IMR-90 (cell line): ENCODE measurements around the gene RAD18. TPM values are rescaled to one million over a fixed set of nuclear protein-coding genes. Genes with fewer than 3 reads are reported as not detected.

ENCODE experiments used
- ATAC-seq: fragments of 200-7000 bp; cut with Tn5 transposase; 2 replicates; pipeline ENCODE4 v1.9.1; 2020; ENCODE audit warnings: low read depth, mild to moderate bottlenecking, moderate library complexity
- BruUV-seq: library from RNA; stranded (reverse); fragments of 400-500 nt; replicated peaks from 2 replicates; lab custom pipeline; 2021; lab: Mats Ljungman, UMichigan
- CTCF ChIA-PET: fragments of 300-600 bp; formaldehyde crosslinking; extraction: SDS; loops from one replicate; lab custom pipeline; 2021; ENCODE audit warnings: antibody characterized with exemption; lab: Yijun Ruan, JAX
- POLR2A ChIA-PET: fragments of 300-600 bp; sonication (Branson Sonifier 250); formaldehyde crosslinking; loops from one replicate; lab custom pipeline; 2022; ENCODE audit warnings: antibody characterized with exemption; ENCODE audit not compliant: unreplicated experiment; lab: Charles Lee
- DNase-seq: peaks from one replicate; pipeline ENCODE4 v3.0.0; 2013
- H2AFZ ChIP-seq: replicated peaks from 2 replicates; pipeline ENCODE3; 2013; ENCODE audit warnings: low read length, mild to moderate bottlenecking; ENCODE audit not compliant: poor library complexity
- H2AK5ac ChIP-seq: 2 replicates; pipeline ENCODE4 v1.6.1; 2013; ENCODE audit warnings: low read depth, low read length, inconsistent platforms
- H2AK9ac ChIP-seq: replicated peaks from 2 replicates; pipeline ENCODE3; 2013; ENCODE audit warnings: mild to moderate bottlenecking, low read depth, low read length, moderate library complexity; ENCODE audit not compliant: poor library complexity
- H2BK120ac ChIP-seq: 2 replicates; pipeline ENCODE4 v1.6.1; 2013; ENCODE audit warnings: low read depth, low read length, inconsistent platforms
- H2BK15ac ChIP-seq: 3 replicates; pipeline ENCODE4 v1.6.1; 2013; ENCODE audit warnings: low read depth, low read length, inconsistent platforms
- H2BK20ac ChIP-seq: 2 replicates; pipeline ENCODE4 v1.6.1; 2013; ENCODE audit warnings: low read depth, mild to moderate bottlenecking, inconsistent platforms, low read length, moderate library complexity
- H2BK5ac ChIP-seq: 2 replicates; pipeline ENCODE4 v1.6.1; 2013; ENCODE audit warnings: mild to moderate bottlenecking, low read depth, low read length, inconsistent platforms; ENCODE audit not compliant: poor library complexity, severe bottlenecking
- H3K14ac ChIP-seq: replicated peaks from 2 replicates; pipeline ENCODE4 v1.6.1; 2013; ENCODE audit warnings: low read depth, low read length, inconsistent platforms
- H3K18ac ChIP-seq: 2 replicates; pipeline ENCODE4 v1.6.1; 2013; ENCODE audit warnings: low read depth, low read length, control low read depth
- H3K23ac ChIP-seq: 2 replicates; pipeline ENCODE4 v1.6.1; 2013; ENCODE audit warnings: low read depth, low read length, inconsistent platforms
- H3K27ac ChIP-seq: 2 replicates; pipeline ENCODE4 v1.5.1; 2013; ENCODE audit warnings: mild to moderate bottlenecking, control low read depth, low read length; ENCODE audit not compliant: insufficient read depth
- H3K27me3 ChIP-seq: 2 replicates; pipeline ENCODE4 v1.6.1; 2013; ENCODE audit warnings: low read length; ENCODE audit not compliant: control insufficient read depth, insufficient read depth
- H3K36me3 ChIP-seq: 2 replicates; pipeline ENCODE4 v1.6.1; 2013; ENCODE audit warnings: low read length, mixed read lengths; ENCODE audit not compliant: control insufficient read depth, insufficient read depth
- H3K4ac ChIP-seq: 2 replicates; pipeline ENCODE4 v1.6.1; 2013; ENCODE audit warnings: low read depth, low read length, inconsistent platforms
- H3K4me1 ChIP-seq: 2 replicates; pipeline ENCODE4 v1.6.1; 2013; ENCODE audit warnings: low read length, mixed read lengths; ENCODE audit not compliant: control insufficient read depth, insufficient read depth
- H3K4me2 ChIP-seq: 2 replicates; pipeline ENCODE4 v1.6.1; 2013; ENCODE audit warnings: low read depth, mild to moderate bottlenecking, control low read depth, low read length, moderate library complexity
- H3K4me3 ChIP-seq: 2 replicates; pipeline ENCODE4 v1.5.1; 2013; ENCODE audit warnings: low read depth, mild to moderate bottlenecking, control low read depth, low read length, moderate library complexity; ENCODE audit not compliant: insufficient read depth
- H3K56ac ChIP-seq: 2 replicates; pipeline ENCODE4 v1.6.1; 2013; ENCODE audit warnings: low read length, inconsistent platforms; ENCODE audit not compliant: insufficient read depth; ENCODE audit errors: extremely low read depth
- H3K79me1 ChIP-seq, 2 experiments: 2 replicates each; pipeline ENCODE4 v1.6.1; 2013; ENCODE audit warnings: low read length in 2 of 2, inconsistent platforms in 1 of 2, low read depth in 1 of 2
- H3K9ac ChIP-seq: 2 replicates; pipeline ENCODE4 v1.6.1; 2013; ENCODE audit warnings: low read depth, low read length, control low read depth
- H3K9me1 ChIP-seq: 2 replicates; pipeline ENCODE4 v1.6.1; 2013; ENCODE audit warnings: low read length, inconsistent platforms; ENCODE audit not compliant: insufficient read depth
- H3K9me3 ChIP-seq: 2 replicates; pipeline ENCODE4 v1.6.1; 2013; ENCODE audit warnings: low read length; ENCODE audit not compliant: control insufficient read depth, insufficient read depth
- H4K20me1 ChIP-seq: 2 replicates; pipeline ENCODE4 v1.6.1; 2013; ENCODE audit warnings: low read length, inconsistent platforms; ENCODE audit not compliant: insufficient read depth
- H4K5ac ChIP-seq: 2 replicates; pipeline ENCODE4 v1.6.1; 2013; ENCODE audit warnings: mild to moderate bottlenecking, low read depth, low read length, control low read depth
- H4K8ac ChIP-seq, 2 experiments: 2 replicates each; pipeline ENCODE4 v1.6.1; 2013; ENCODE audit warnings: low read depth in 2 of 2, low read length in 2 of 2, control low read depth in 1 of 2, inconsistent platforms in 1 of 2
- H4K91ac ChIP-seq: 2 replicates; pipeline ENCODE4 v1.6.1; 2013; ENCODE audit warnings: low read depth, low read length, inconsistent platforms; ENCODE audit not compliant: insufficient read depth
- MAFK ChIP-seq: IDR thresholded peaks from 2 replicates; pipeline ENCODE4 v1.6.1; 2012; ENCODE audit warnings: low read depth, low read length, improper control_type of control experiment
- MAZ ChIP-seq: IDR thresholded peaks from 2 replicates; pipeline ENCODE4 v1.6.1; 2012; ENCODE audit warnings: low read depth, mild to moderate bottlenecking, low read length, improper control_type of control experiment, moderate library complexity, borderline replicate concordance
- RCOR1 ChIP-seq: IDR thresholded peaks from 2 replicates; pipeline ENCODE4 v1.6.1; 2012; ENCODE audit warnings: mild to moderate bottlenecking, low read length, improper control_type of control experiment; ENCODE audit not compliant: insufficient replicate concordance
- SMC3 ChIP-seq: fragments of 150-350 bp; IDR thresholded peaks from 2 replicates; pipeline ENCODE4 v1.6.1; 2016; ENCODE audit warnings: low read depth, mild to moderate bottlenecking, antibody characterized with exemption, low read length, moderate library complexity
- WGBS, 2 experiments: methylation state at CpG; one replicate each; pipeline versions ENCODE4 v1.1.5 to v1.1.7; 2013; ENCODE audit warnings: missing lambda C conversion rate in 2 of 2; ENCODE audit not compliant: insufficient read length in 1 of 2; ENCODE audit errors: extremely low coverage in 2 of 2; 5-methylcytosine and 5-hydroxymethylcytosine counted together
- dilution Hi-C: fragments of 300-500 bp; cut with HindIII; formaldehyde crosslinking; loops from one replicate; pipeline ENCODE4 v1.14.3; 2018; ENCODE audit warnings: low sequenced_read_pairs; ENCODE audit not compliant: unreplicated experiment
- in situ Hi-C: fragments of 300-500 bp; cut with MboI; formaldehyde crosslinking; loops from 3 replicates; pipeline ENCODE4 v1.14.3; 2019; ENCODE audit warnings: low sequenced_read_pairs, inconsistent platforms, mixed read lengths
- intact Hi-C: fragments of 100-400 bp; cut with micrococcal nuclease; formaldehyde crosslinking; loops from 2 replicates; pipeline ENCODE4 v1.10.0; 2022
- polyA plus RNA-seq, 3 experiments: library from polyadenylated mRNA; depleted of rRNA; stranded (reverse); fragments of >200 nt; gene quantifications; 2 replicates each; pipeline ENCODE4 v1.2.3, GENCODE V29; 2012; ENCODE audit warnings: low replicate concordance in 1 of 3
- total RNA-seq: library from RNA; depleted of rRNA; stranded (reverse); fragments of >200 nt; gene quantifications from 2 replicates; pipeline ENCODE4 v1.2.3, GENCODE V29; 2012

Gene RAD18
- total and polyA plus RNA-seq, 2 of the 4 experiments (the other 2 are of a cell fraction): 8.2 to 17.2 TPM

GRCh38 chr3:8868996-8869395 lies 94.3 kb downstream of the RAD18 start:
- no peaks in the 10 kb centered on the region for H3K36me3 ChIP-seq
- in situ Hi-C loops (no loop called here), dilution Hi-C loops (no loop called here), intact Hi-C loops (loop anchor here (1.0 to 2.0 kb wide), 2 partner anchors 20 to 100 kb away; partner anchors contain the start of gene OXTR)
- POLR2A ChIA-PET: no interaction called here
- no peak overlapping the region for H3K4me2 ChIP-seq
- TF ChIP-seq SMC3: no peak
- no peak for TF ChIP-seq MAZ
- TF ChIP-seq RCOR1: no peak
- no peak for TF ChIP-seq MAFK
- H2BK120ac ChIP-seq: peak overlapping the region; percentile 95
- peak overlapping the region; percentile 84; the same call in 1 of the 2 replicates for H4K5ac ChIP-seq
- H4K20me1 ChIP-seq: no peaks in the 10 kb centered on the region
- H3K9me1 ChIP-seq: peaks cover 12% of the 10 kb centered on the region
- peak overlapping the region; percentile 52; the same call in 1 of the 2 replicates for H2AK5ac ChIP-seq
- peaks cover 18% of the 10 kb centered on the region for H3K4me1 ChIP-seq
- no peaks in the 10 kb centered on the region for H3K9me3 ChIP-seq
- no peak overlapping the region for H2AFZ ChIP-seq
- CTCF ChIA-PET: interaction anchor here (0.6 to 1.5 kb wide), 2 partner anchors 15 to 99 kb away, joined by 3 to 5 read pairs; partner anchors contain the start of gene OXTR
- no peaks in the 10 kb centered on the region for H3K27me3 ChIP-seq
- H2AK9ac ChIP-seq: no peak overlapping the region
- H3K9ac ChIP-seq: peak overlapping the region; percentile 46; the same call in 1 of the 2 replicates
- peak overlapping the region; percentile 93 for H3K14ac ChIP-seq
- no peak overlapping the region for H3K4me3 ChIP-seq
- peak overlapping the region; percentile 9 to 83 for H4K8ac ChIP-seq
- H2BK15ac ChIP-seq: peak overlapping the region; percentile 76; the same call in 1 of the 3 replicates
- no peak for DNase-seq
- H4K91ac ChIP-seq: peak overlapping the region; percentile 93
- peak overlapping the region; percentile 75; the same call in 1 of the 2 replicates for H3K23ac ChIP-seq
- H3K18ac ChIP-seq: peak overlapping the region; percentile 81; the same call in 1 of the 2 replicates
- no TSS peak for BruUV-seq
- peak overlapping the region; percentile 95 for H2BK5ac ChIP-seq
- no peak for ATAC-seq
- H2BK20ac ChIP-seq: peak overlapping the region; percentile 95
- no CpG with 5 or more reads among the region's 3 CpGs for WGBS, 2 experiments
- H3K27ac ChIP-seq: peak overlapping the region; percentile 34
- peaks cover 0 to 7% of the 10 kb centered on the region in 2 experiments; a peak in 2 of 4 replicates for H3K79me1 ChIP-seq
- peak overlapping the region; percentile 76; the same call in 1 of the 2 replicates for H3K4ac ChIP-seq
- peak overlapping the region; percentile 64 for H3K56ac ChIP-seq
